Lower leg skin (tissue), 4 donors: ENCODE measurements around the gene LRRC37A3. TPM values are rescaled to one million over a fixed set of nuclear protein-coding genes. Genes with fewer than 3 reads are reported as not detected.

ENCODE experiments used
- total RNA-seq, 4 donors: library from RNA; depleted of rRNA; stranded (reverse); fragments of >200 nt; gene quantifications; one replicate each; pipeline ENCODE4 v1.1.0, GENCODE V29; 2016

LRRC37A3 gene
- total RNA-seq, 4 donors from 2014 or later: 2.7 to 8.2 (median 5.6) TPM

Other genes starting within 250 kb of the LRRC37A3 start
- 10 to 100 TPM; 36.5 to 52.1 (median 45.2) TPM for gene GNA13, start 137.3 kb upstream of the LRRC37A3 start, total RNA-seq
- gene RGS9, start 217.9 kb upstream of the LRRC37A3 start, total RNA-seq: 1 to 10 TPM; 1.4 to 8.9 (median 4.6) TPM